IPS DF 6.9 (cell line): ENCODE measurements around the gene IPO11.
"Not testable (repeated sequence)": the region's sequence is repeated elsewhere in the genome, so short reads cannot be mapped to it uniquely, and the experiment has no call there.

Experiments used
- DNase-seq: peaks from one replicate; pipeline ENCODE4 v3.0.0-alpha.2; 2013; ENCODE audit warnings: low read depth, low spot score
- H3K27ac ChIP-seq: one replicate; pipeline ENCODE4 v1.5.1; 2013; ENCODE audit warnings: low read length, control low read depth
- H3K27me3 ChIP-seq: 2 replicates; pipeline ENCODE4 v1.6.1; 2013; ENCODE audit warnings: mild to moderate bottlenecking, low read length; ENCODE audit not compliant: control insufficient read depth, insufficient read depth
- H3K36me3 ChIP-seq: 2 replicates; pipeline ENCODE4 v1.6.1; 2013; ENCODE audit warnings: low read length; ENCODE audit not compliant: control insufficient read depth, insufficient read depth
- H3K4me1 ChIP-seq: 2 replicates; pipeline ENCODE4 v1.6.1; 2013; ENCODE audit warnings: low read length; ENCODE audit not compliant: control insufficient read depth, insufficient read depth
- H3K4me3 ChIP-seq: 2 replicates; pipeline ENCODE4 v1.5.1; 2013; ENCODE audit warnings: mild to moderate bottlenecking, low read length
- H3K9me3 ChIP-seq: 2 replicates; pipeline ENCODE4 v1.6.1; 2013; ENCODE audit warnings: low read length, inconsistent platforms; ENCODE audit not compliant: control insufficient read depth, insufficient read depth
- WGBS: extraction: QIAGEN DNeasy Blood & Tissue Kit; methylation state at CpG from one replicate; pipeline ENCODE4 v1.1.7; 2013; ENCODE audit warnings: mixed read lengths, missing lambda C conversion rate; ENCODE audit not compliant: insufficient read length, insufficient coverage; 5-methylcytosine and 5-hydroxymethylcytosine counted together

IPO11 gene

DNA sequence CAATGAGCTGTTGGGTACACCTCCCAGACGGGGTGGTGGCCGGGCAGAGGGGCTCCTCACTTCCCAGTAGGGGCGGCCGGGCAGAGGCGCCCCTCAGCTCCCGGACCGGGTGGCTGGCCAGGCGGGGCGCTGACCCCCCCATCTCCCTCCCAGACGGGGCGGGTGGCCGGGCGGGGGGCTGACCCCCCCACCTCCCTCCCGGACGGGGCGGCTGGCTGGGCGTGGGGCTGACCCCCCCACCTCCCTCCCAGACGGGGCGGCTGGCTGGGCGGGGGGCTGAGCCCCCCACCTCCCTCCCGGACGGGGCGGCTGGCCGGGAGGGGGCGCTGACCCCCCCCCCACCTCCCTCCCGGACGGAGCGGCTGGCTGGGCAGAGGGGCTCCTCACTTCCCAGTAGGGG, 100.5 kb downstream of the IPO11 start:
- WGBS = no CpG with 5 or more reads among the region's 28 CpGs
- not testable (repeated sequence) for H3K27ac ChIP-seq, DNase-seq, H3K4me3 ChIP-seq, H3K4me1 ChIP-seq, H3K9me3 ChIP-seq, H3K27me3 ChIP-seq, H3K36me3 ChIP-seq

DNA sequence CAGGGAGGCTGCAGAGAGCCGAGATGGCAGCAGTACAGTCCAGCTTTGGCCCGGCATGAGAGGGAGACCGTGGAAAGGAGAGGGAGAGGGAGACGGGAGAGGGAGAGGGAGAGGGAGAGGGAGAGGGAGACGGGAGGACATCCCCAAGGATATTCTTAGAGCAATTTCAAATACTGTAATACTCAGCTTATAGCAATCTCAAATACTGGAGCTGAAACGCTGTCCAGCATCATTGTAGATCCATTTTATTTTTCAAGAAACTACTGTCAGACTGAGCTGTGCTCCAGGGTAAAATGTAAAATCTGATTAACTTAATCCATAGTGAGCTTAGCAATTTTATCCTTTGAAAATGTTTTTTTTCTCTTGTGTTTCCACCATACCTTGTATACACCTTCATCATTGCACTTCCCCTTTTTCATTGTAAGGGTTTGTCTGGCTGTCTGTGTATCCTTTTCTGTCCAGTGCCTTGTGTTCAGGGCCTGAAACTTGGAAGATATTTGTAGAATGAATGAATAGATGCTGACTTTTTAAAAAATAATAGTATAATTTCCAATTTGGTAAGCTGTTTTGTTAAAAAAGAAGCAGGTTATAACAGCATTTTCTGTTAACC, 102.1 kb downstream of the IPO11 start:
- DNase-seq = no peak
- Histone ChIP-seq H3K27me3 (no peaks in the 10 kb centered on the region), H3K27ac (no peak overlapping the region), H3K4me3 (no peak overlapping the region), H3K9me3 (no peaks in the 10 kb centered on the region), H3K36me3 (no peaks in the 10 kb centered on the region), H3K4me1 (no peaks in the 10 kb centered on the region)
- WGBS = no CpG with 5 or more reads among the region's 6 CpGs

GRCh38 chr5:62520812-62521211, 108.2 kb downstream of the IPO11 start:
- H3K27ac ChIP-seq, H3K4me1 ChIP-seq, DNase-seq, H3K4me3 ChIP-seq, H3K27me3 ChIP-seq, H3K36me3 ChIP-seq, H3K9me3 ChIP-seq: not testable (repeated sequence)
- no CpG with 5 or more reads among the region's 1 CpG for WGBS

- Histone ChIP-seq H3K4me1 (no peaks in the 10 kb centered on the region; the same call in 1 of the 2 replicates), H3K27me3 (no peaks in the 10 kb centered on the region), H3K9me3 (no peaks in the 10 kb centered on the region), H3K27ac (no peak overlapping the region), H3K36me3 (no peaks in the 10 kb centered on the region), H3K4me3 (no peak overlapping the region)
- no peak for DNase-seq
- WGBS = no CpG with 5 or more reads among the region's 2 CpGs
Measured at GRCh38 chr5:62521319-62521718, 108.8 kb downstream of the IPO11 start.

GRCh38 chr5:62522811-62523210, 110.2 kb downstream of the IPO11 start:
- H3K4me1 ChIP-seq = no peaks in the 10 kb centered on the region; the same call in 1 of the 2 replicates
- H3K27me3 ChIP-seq = no peaks in the 10 kb centered on the region
- H3K9me3 ChIP-seq = no peaks in the 10 kb centered on the region
- no peak overlapping the region for H3K27ac ChIP-seq
- no CpG with 5 or more reads among the region's 1 CpG for WGBS
- DNase-seq = peak; percentile 5
- no peak overlapping the region for H3K4me3 ChIP-seq
- H3K36me3 ChIP-seq = no peaks in the 10 kb centered on the region

- no peaks in the 10 kb centered on the region for H3K4me1 ChIP-seq
- no CpG with 5 or more reads among the region's 2 CpGs for WGBS
- H3K27ac ChIP-seq = no peak overlapping the region
- DNase-seq = no peak
- no peaks in the 10 kb centered on the region; the same call in 1 of the 2 replicates for H3K36me3 ChIP-seq
- no peaks in the 10 kb centered on the region for H3K27me3 ChIP-seq
- no peak overlapping the region for H3K4me3 ChIP-seq
- no peaks in the 10 kb centered on the region for H3K9me3 ChIP-seq
Measured at GRCh38 chr5:62533597-62533996, 121.0 kb downstream of the IPO11 start.

GRCh38 chr5:62534461-62535236, 122.1 kb downstream of the IPO11 start:
- WGBS = no CpG with 5 or more reads among the region's 4 CpGs
- Histone ChIP-seq H3K27ac (no peak overlapping the region), H3K27me3 (no peaks in the 10 kb centered on the region), H3K4me1 (no peaks in the 10 kb centered on the region), H3K36me3 (no peaks in the 10 kb centered on the region; the same call in 1 of the 2 replicates), H3K4me3 (no peak overlapping the region), H3K9me3 (no peaks in the 10 kb centered on the region)
- no peak for DNase-seq

GRCh38 chr5:62536232-62536631, 123.7 kb downstream of the IPO11 start:
- Histone ChIP-seq H3K27me3 (no peaks in the 10 kb centered on the region), H3K27ac (no peak overlapping the region), H3K4me3 (no peak overlapping the region), H3K4me1 (no peaks in the 10 kb centered on the region), H3K36me3 (no peaks in the 10 kb centered on the region), H3K9me3 (no peaks in the 10 kb centered on the region)
- DNase-seq = no peak
- no CpG with 5 or more reads among the region's 2 CpGs for WGBS

DNA sequence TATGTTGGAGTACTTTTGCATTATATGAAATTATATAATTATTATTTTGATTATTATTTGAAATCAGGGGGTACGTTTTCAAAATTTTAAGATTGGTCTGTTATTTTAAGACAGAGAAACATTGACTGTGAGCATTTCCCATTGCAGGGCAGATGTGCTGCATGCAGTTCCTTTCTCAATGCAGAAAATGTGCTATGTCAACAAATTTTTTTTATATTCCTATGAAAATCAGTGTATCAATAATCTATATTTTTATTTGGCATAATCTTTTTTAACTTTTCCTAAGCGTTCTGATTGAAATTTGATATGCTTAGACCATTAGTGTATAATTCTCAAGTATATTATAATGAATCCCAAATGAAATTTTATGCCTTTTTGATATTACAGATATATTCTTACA, 124.2 kb downstream of the IPO11 start:
- no peak overlapping the region for H3K27ac ChIP-seq
- no peaks in the 10 kb centered on the region for H3K9me3 ChIP-seq
- no peaks in the 10 kb centered on the region for H3K4me1 ChIP-seq
- no peaks in the 10 kb centered on the region for H3K36me3 ChIP-seq
- no peak overlapping the region for H3K4me3 ChIP-seq
- 100% methylated on average over 1 of the region's 2 CpGs for WGBS
- H3K27me3 ChIP-seq = no peaks in the 10 kb centered on the region
- DNase-seq = no peak

DNA sequence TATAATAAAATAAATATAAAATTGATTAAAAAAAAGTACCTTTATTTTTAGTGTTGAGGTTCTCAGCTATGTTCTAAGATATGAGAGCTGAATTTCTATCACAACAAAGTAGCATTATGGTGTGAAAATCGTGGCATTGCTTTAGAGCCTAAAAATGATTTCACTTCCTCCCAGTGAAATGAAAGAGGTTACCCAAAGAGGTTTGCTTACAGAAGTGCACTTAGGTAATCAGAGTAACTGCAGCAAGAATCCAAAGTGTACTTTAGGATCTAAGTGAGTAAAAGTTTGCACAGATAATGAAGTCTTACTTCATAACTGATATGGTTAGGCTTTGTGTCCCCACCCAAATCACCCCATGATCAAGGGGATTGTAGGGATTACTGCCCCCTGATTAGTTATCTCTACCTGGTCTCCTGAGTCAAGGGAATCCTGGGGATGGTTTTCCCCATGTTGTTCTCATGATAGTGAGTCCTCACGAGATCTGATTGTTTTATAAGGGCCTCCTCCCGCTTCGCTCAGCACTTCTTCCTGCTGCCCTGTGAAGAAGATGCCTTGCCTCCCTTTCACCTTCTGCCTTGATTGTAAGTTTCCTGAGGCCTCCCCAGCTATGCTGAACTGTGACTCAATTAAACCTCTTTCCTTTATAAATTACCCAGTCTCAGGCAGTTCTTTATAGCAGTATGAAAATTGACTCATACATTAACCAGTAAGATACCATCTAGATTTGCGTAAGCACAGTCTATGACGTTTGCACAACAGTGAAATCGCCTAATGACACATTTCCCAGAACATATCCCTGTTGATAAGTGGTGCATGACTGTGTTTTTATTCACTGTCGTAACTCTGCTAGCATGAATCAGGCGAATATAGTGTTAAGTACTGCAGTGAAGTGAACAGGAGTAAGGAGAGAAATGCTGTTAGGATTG, 125.7 kb downstream of the IPO11 start:
- no peak overlapping the region for H3K4me3 ChIP-seq
- no peaks in the 10 kb centered on the region for H3K9me3 ChIP-seq
- no peaks in the 10 kb centered on the region for H3K4me1 ChIP-seq
- H3K27ac ChIP-seq = no peak overlapping the region
- DNase-seq = no peak
- H3K27me3 ChIP-seq = no peaks in the 10 kb centered on the region
- no CpG with 5 or more reads among the region's 9 CpGs for WGBS
- no peaks in the 10 kb centered on the region for H3K36me3 ChIP-seq
